ENCODE measurements around the gene CAPN1. TPM values are rescaled to one million over a fixed set of nuclear protein-coding genes. Genes with fewer than 3 reads are reported as not detected.
"Not testable (repeated sequence)": the region's sequence is repeated elsewhere in the genome, so short reads cannot be mapped to it uniquely, and the experiment has no call there.

The CAPN1 gene
- total and polyA plus RNA-seq, 11 donors = 67.8 to 139 (median 86.1) TPM

DNA sequence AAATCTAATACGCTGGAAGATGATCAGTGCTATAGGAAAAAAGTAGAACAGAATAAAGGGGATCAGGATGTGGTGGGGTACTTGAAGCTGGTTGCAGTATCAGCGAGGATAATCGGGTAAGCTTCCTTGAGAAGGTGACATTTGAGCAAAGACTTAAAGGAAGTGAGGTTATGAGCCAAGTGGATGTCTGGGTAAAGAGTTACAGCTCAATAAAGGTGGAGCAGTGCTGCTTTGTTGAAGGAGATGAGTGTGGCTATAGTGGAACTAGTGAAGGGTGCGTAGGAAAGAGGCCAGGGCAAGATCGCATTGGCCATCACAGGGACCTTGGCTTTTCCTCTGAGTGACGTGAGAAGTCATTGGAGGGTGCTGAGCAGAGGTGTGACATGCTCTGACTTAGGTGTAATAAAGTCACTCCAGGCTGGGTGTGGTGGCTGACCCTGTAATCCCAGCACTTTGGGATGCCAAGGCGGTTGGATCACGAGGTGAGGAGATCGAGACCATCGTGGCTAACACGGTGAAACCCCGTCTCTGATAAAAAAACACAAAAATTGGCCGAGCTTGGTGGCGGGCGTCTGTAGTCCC lies 45.1 kb upstream of the CAPN1 start:
- H3K9me3 ChIP-seq = no peaks in the 10 kb centered on the region
- ATAC-seq (no peak), DNase-seq (no peak)
- peaks cover 0 to 15% (median 13%) of the 10 kb centered on the region in 9 donors for H3K36me3 ChIP-seq
- H3K27me3 ChIP-seq = no peaks in the 10 kb centered on the region
- TF ChIP-seq, protein P1, sequence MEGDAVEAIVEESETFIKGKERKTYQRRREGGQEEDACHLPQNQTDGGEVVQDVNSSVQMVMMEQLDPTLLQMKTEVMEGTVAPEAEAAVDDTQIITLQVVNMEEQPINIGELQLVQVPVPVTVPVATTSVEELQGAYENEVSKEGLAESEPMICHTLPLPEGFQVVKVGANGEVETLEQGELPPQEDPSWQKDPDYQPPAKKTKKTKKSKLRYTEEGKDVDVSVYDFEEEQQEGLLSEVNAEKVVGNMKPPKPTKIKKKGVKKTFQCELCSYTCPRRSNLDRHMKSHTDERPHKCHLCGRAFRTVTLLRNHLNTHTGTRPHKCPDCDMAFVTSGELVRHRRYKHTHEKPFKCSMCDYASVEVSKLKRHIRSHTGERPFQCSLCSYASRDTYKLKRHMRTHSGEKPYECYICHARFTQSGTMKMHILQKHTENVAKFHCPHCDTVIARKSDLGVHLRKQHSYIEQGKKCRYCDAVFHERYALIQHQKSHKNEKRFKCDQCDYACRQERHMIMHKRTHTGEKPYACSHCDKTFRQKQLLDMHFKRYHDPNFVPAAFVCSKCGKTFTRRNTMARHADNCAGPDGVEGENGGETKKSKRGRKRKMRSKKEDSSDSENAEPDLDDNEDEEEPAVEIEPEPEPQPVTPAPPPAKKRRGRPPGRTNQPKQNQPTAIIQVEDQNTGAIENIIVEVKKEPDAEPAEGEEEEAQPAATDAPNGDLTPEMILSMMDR (IDR thresholded peaks at IDR 0.05) = no peak
- no peak for TF ChIP-seq POLR2A (IDR thresholded peaks at IDR 0.05)
- 91 to 93% (median 91%) methylated on average over 15 of the region's 15 CpGs for WGBS, 4 donors
- peaks cover 0 to 34% (median 26%) of the 10 kb centered on the region in 12 donors for H3K4me1 ChIP-seq
- intact Hi-C loops (cut with DNase I) = loop anchor here in 5 of 10 donors (5.0 kb wide), 2 partner anchors 36 to 46 kb away; partner anchors contain the start of genes CAPN1 (in 4 of the 5) and SPDYC (in 1 of the 5)
- no peak overlapping the region for H3K27ac ChIP-seq
- no peak overlapping the region for H3K4me3 ChIP-seq

DNA sequence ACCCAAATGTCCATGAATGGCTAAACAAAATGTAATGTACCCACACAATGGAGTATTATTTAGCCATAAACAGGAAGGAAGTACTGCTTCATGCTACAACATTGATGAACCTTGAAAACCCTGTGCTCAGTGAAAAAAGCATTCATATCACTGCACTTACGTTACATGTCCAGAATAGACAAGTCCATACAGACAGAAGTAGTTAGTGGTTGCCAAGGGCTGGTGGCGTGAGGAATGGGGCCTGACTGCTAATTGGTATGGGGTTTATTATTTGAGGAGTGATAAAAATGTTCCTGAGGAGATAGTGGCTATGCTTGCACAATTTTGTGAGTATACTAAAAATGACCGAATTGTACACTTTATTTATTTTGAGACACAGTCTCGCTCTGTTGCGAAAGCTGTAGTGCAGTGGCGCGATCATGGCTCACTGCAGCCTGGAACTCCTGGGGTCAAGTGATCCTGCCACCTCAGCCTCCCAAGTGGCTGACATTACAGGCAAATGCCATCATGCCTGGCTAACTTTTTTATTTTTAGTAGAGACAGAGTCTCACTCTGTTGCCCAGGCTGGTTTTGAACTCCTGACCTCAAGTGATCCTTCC lies 39.7 kb upstream of the CAPN1 start:
- intact Hi-C loops (cut with DNase I) = no loop called here
- WGBS, 4 donors = 82 to 86% (median 85%) methylated on average over 7 of the region's 7 CpGs
- no peak for ATAC-seq

DNA sequence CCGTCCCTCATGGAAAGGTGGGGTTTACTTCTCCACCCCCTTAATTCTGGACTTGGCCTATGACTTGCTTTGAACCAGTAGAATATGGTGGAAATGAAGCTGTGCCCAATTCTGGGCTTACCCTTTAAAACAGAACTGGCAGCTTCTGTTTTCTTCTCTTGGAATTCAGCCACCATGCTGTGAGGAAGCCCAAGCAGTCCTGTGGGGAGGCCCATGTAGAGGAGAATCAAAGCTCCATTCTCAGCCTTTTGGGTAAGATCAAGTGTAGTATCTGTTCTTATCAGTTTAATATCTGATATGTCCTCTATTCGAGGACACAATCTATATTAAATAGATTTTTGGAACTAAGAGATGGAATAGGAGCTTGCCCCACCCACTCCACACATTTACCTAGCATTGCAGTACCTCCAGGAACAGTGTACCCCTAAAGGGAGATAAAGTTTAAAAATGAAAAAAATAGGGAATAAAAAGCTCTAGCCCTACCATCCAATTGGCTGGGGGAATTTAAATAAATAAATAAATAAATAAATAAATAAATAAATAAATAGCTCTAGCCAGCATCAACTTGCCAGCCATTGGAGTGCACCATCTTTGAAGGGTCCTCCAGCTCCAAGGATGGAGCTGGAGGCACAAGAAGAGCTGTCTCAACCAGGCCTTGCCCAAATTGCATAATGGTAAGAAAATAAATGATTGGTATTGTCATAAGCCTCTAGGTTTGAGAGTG lies 34.2 kb upstream of the CAPN1 start:
- Histone ChIP-seq H3K4me3 (no peak overlapping the region), H3K27ac (no peak overlapping the region), H3K36me3 (no peaks in the 10 kb centered on the region), H3K4me1 (peaks cover 0 to 30% (median 10%) of the 10 kb centered on the region in 12 donors), H3K9me3 (peaks cover 0 to 6% (median 0%) of the 10 kb centered on the region in 12 donors), H3K27me3 (no peaks in the 10 kb centered on the region)
- ATAC-seq (no peak), DNase-seq (no peak)
- 67 to 77% (median 75%) methylated on average over 2 of the region's 2 CpGs for WGBS, 4 donors
- intact Hi-C loops (cut with DNase I) = no loop called here
- TF ChIP-seq, protein P1 (IDR thresholded peaks at IDR 0.05) = no peak
- TF ChIP-seq POLR2A (IDR thresholded peaks at IDR 0.05) = no peak

More for the DNA sequence above, 39.7 kb upstream of the CAPN1 start:
- no peak overlapping the region for H3K4me3 ChIP-seq
- H3K27me3 ChIP-seq = no peaks in the 10 kb centered on the region
- no peaks in the 10 kb centered on the region for H3K36me3 ChIP-seq
- H3K27ac ChIP-seq = no peak overlapping the region
- no peak for TF ChIP-seq POLR2A (IDR thresholded peaks at IDR 0.05)
- TF ChIP-seq, protein P1 (IDR thresholded peaks at IDR 0.05) = no peak
- no peaks in the 10 kb centered on the region for H3K4me1 ChIP-seq
- H3K9me3 ChIP-seq = peaks cover 0 to 1% (median 0%) of the 10 kb centered on the region in 12 donors
- no peak for DNase-seq

DNA sequence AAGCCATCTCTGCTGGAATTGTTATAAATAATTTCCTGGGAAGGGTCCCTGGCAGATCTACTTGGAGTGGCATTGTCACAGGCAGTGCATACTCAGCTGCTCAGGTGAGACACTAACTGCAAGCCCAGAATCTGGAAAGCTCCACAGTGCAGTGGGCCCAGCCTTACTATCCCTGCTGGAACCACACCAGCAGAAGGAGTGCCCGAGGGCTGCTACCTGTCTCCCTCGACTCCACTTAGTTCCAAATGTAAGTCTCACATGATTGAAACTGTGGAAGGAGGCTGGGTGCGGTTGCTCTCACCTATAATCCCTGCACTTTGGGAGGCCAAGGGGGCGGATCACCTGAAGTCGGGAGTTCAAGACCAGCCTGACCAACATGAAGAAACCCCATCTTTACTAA lies 33.1 kb upstream of the CAPN1 start:
- Histone ChIP-seq H3K36me3 (no peaks in the 10 kb centered on the region), H3K27me3 (no peaks in the 10 kb centered on the region), H3K9me3 (peaks cover 0 to 6% (median 0%) of the 10 kb centered on the region in 12 donors), H3K4me1 (peaks cover 0 to 33% (median 10%) of the 10 kb centered on the region in 12 donors), H3K4me3 (no peak overlapping the region), H3K27ac (no peak overlapping the region)
- ATAC-seq = no peak
- WGBS, 4 donors = 79 to 92% (median 88%) methylated on average over 5 of the region's 5 CpGs
- no peak for DNase-seq
- TF ChIP-seq POLR2A (IDR thresholded peaks at IDR 0.05) = no peak
- TF ChIP-seq, protein P1 (IDR thresholded peaks at IDR 0.05) = no peak
- intact Hi-C loops (cut with DNase I) = no loop called here

DNA sequence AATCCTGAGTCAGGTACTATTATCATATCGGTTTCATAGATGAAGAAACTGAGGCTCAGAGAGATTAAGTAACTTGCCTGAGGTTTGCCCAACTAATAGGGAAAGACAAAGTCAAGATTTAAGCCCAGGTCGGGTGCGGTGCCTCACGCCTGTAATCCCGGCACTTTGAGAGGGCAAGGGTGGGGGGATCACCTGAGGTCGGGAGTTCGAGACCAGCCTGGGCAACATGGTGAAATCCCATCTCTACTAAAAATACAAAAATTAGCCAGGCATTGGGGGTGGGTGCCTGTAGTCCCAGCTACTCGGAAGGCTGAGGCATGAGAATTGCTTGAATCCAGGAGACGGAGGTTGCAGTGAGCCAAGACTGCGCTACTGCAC lies 31.6 kb upstream of the CAPN1 start:
- ATAC-seq; intact Hi-C loops (cut with DNase I); H3K9me3 ChIP-seq; H3K36me3 ChIP-seq; H3K27me3 ChIP-seq; DNase-seq: not testable (repeated sequence)
- peak overlapping the region in 1 of 12 donors; percentile 3 for H3K4me3 ChIP-seq
- 76 to 87% (median 83%) methylated on average over 10 of the region's 10 CpGs for WGBS, 4 donors
- H3K27ac ChIP-seq = peak overlapping the region in 11 of 12 donors; percentile 39 to 80 (median 69)
- peaks cover 0 to 33% (median 10%) of the 10 kb centered on the region in 12 donors for H3K4me1 ChIP-seq

All from heart left ventricle (tissue), 16 donors.